ENCODE results near the gene TXNRD1. TPM values are rescaled to one million over a fixed set of nuclear protein-coding genes. Genes with fewer than 3 reads are reported as not detected.

TXNRD1 gene
- total RNA-seq, 2 donors from 2014 or later: 79.5 to 97.9 TPM

Other genes starting within 250 kb of the TXNRD1 start
- gene TDG, start 249.9 kb upstream of the TXNRD1 start, total RNA-seq: 10 to 100 TPM; 22.7 to 31.6 TPM
- gene GLT8D2, start 165.6 kb upstream of the TXNRD1 start, total RNA-seq: 1 to 10 TPM; 1.9 to 5.0 TPM
- 10 to 100 TPM; 10.7 to 14.0 TPM for gene HCFC2, start 151.2 kb upstream of the TXNRD1 start, total RNA-seq
- gene NFYB, start 77.6 kb upstream of the TXNRD1 start, total RNA-seq: 10 to 100 TPM; 13.7 to 17.3 TPM
- 1 to 10 TPM; 2.4 to 2.5 TPM for gene EID3, start 88.0 kb downstream of the TXNRD1 start, total RNA-seq
- gene CHST11, start 241.2 kb downstream of the TXNRD1 start, total RNA-seq: 1 to 10 TPM; 3.4 to 4.4 TPM

Data from left colon (tissue), 2 donors.